H1 (cell line): ENCODE measurements around the gene FCHSD1. TPM values are rescaled to one million over a fixed set of nuclear protein-coding genes. Genes with fewer than 3 reads are reported as not detected.

ENCODE experiments used
- CTCF ChIA-PET: fragments of 300-600 bp; sonication (Branson Sonifier 250); formaldehyde crosslinking; loops from one replicate; lab custom pipeline; 2021; ENCODE audit not compliant: partially characterized antibody; lab: Charles Lee
- POLR2A ChIA-PET: fragments of 300-600 bp; sonication (Branson Sonifier 250); formaldehyde crosslinking; loops from one replicate; lab custom pipeline; 2021; ENCODE audit warnings: inconsistent platforms; ENCODE audit not compliant: partially characterized antibody; lab: Charles Lee
- DNase-seq, 2 experiments: peaks; one replicate each; pipeline versions ENCODE4 v3.0.0 to v3.0.0-alpha.2; 2010 to 2022; ENCODE audit warnings: low spot score in 2 of 2, low read depth in 1 of 2, mixed read lengths in 1 of 2
- FAIRE-seq: peaks from 2 replicates; lab custom pipeline; 2011; peaks lifted over from hg19 to GRCh38; lab: Jason Lieb, UNC
- H2AFZ ChIP-seq: 2 replicates; pipeline ENCODE4 v1.8.1; 2012; ENCODE audit warnings: low read length, inconsistent platforms
- H2AK5ac ChIP-seq: 2 replicates; pipeline ENCODE4 v1.6.1; 2013; ENCODE audit warnings: low read depth, low read length
- H2BK120ac ChIP-seq: replicated peaks from 2 replicates; pipeline ENCODE3; 2013; ENCODE audit warnings: low read depth, low read length, inconsistent platforms
- H2BK12ac ChIP-seq: 2 replicates; pipeline ENCODE4 v1.6.1; 2013; ENCODE audit warnings: low read depth, low read length
- H2BK15ac ChIP-seq: 2 replicates; pipeline ENCODE4 v1.6.1; 2013; ENCODE audit warnings: low read length
- H2BK20ac ChIP-seq: 2 replicates; pipeline ENCODE4 v1.6.1; 2013; ENCODE audit warnings: low read length
- H2BK5ac ChIP-seq: 2 replicates; pipeline ENCODE4 v1.6.1; 2013; ENCODE audit warnings: low read depth, low read length
- H3K14ac ChIP-seq: 2 replicates; pipeline ENCODE4 v1.6.1; 2013; ENCODE audit warnings: inconsistent platforms; ENCODE audit not compliant: insufficient read length
- H3K18ac ChIP-seq: 2 replicates; pipeline ENCODE4 v1.6.1; 2013; ENCODE audit warnings: low read length; ENCODE audit errors: extremely low read depth
- H3K23ac ChIP-seq: 2 replicates; pipeline ENCODE4 v1.6.1; 2013; ENCODE audit warnings: inconsistent platforms; ENCODE audit not compliant: insufficient read length
- H3K23me2 ChIP-seq: 2 replicates; pipeline ENCODE4 v1.6.1; 2013; ENCODE audit warnings: low read depth, low read length
- H3K27ac ChIP-seq: 2 replicates; pipeline ENCODE4 v1.6.1; 2011; ENCODE audit warnings: low read depth, low read length, inconsistent platforms
- H3K27me3 ChIP-seq, 4 experiments: replicated peaks in 1 of 4; 1 replicate in 1 of 4; 2 replicates in 3 of 4; pipeline versions ENCODE4 v1.6.1 to v1.8.1; 2011 to 2013; ENCODE audit warnings: low read length in 3 of 4, mild to moderate bottlenecking in 3 of 4, inconsistent platforms in 2 of 4, mixed read lengths in 2 of 4, moderate library complexity in 1 of 4; ENCODE audit not compliant: control insufficient read depth in 3 of 4, insufficient read depth in 3 of 4; ENCODE audit errors: extremely low read depth in 1 of 4
- H3K36me3 ChIP-seq, 4 experiments: 2 replicates each; pipeline versions ENCODE4 v1.6.1 to v1.8.1; 2011 to 2013; ENCODE audit warnings: mild to moderate bottlenecking in 4 of 4, low read length in 3 of 4, moderate library complexity in 2 of 4, control low read depth in 1 of 4, inconsistent platforms in 1 of 4; ENCODE audit not compliant: insufficient read depth in 4 of 4, control insufficient read depth in 2 of 4
- H3K4ac ChIP-seq: replicated peaks from 2 replicates; pipeline ENCODE3; 2013; ENCODE audit warnings: low read length, low read depth, mixed read lengths, inconsistent platforms; ENCODE audit not compliant: insufficient read length
- H3K4me1 ChIP-seq, 4 experiments: replicated peaks in 1 of 4; 1 replicate in 1 of 4; 2 replicates in 3 of 4; pipeline versions ENCODE4 v1.6.1 to v1.8.1; 2011 to 2013; ENCODE audit warnings: low read length in 3 of 4, inconsistent platforms in 2 of 4, mixed read lengths in 1 of 4; ENCODE audit not compliant: insufficient read depth in 4 of 4, control insufficient read depth in 3 of 4
- H3K4me2 ChIP-seq, 2 experiments: 2 replicates each; pipeline versions ENCODE4 v1.6.1 to v1.8.1; 2011 to 2013; ENCODE audit warnings: low read depth in 2 of 2, low read length in 2 of 2, control low read depth in 1 of 2, inconsistent platforms in 1 of 2, mild to moderate bottlenecking in 1 of 2; ENCODE audit not compliant: insufficient read depth in 1 of 2
- H3K4me3 ChIP-seq, 4 experiments: fragments of 200-600, 300-600 bp in 1 of 4; sonication (generic), shearing (Covaris generic), sonication (Bioruptor Twin) in 1 of 4; 2 replicates each; pipeline versions ENCODE4 v1.5.1 to v1.8.1; 2011 to 2016; ENCODE audit warnings: low read length in 4 of 4, low read depth in 3 of 4, control low read depth in 2 of 4, inconsistent platforms in 2 of 4, mild to moderate bottlenecking in 2 of 4, mixed read lengths in 1 of 4, moderate library complexity in 1 of 4; ENCODE audit not compliant: insufficient read depth in 2 of 4; ENCODE audit errors: extremely low read depth in 1 of 4
- H3K56ac ChIP-seq: replicated peaks from 2 replicates; pipeline ENCODE3; 2013; ENCODE audit warnings: low read depth, mild to moderate bottlenecking, mixed read lengths, low read length, inconsistent platforms; ENCODE audit not compliant: insufficient read length
- H3K79me1 ChIP-seq: 2 replicates; pipeline ENCODE4 v1.6.1; 2013; ENCODE audit warnings: low read depth, low read length, control low read depth
- H3K79me2 ChIP-seq, 2 experiments: 2 replicates each; pipeline versions ENCODE4 v1.6.1 to v1.8.1; 2012 to 2013; ENCODE audit warnings: low read length in 2 of 2, mild to moderate bottlenecking in 2 of 2, inconsistent platforms in 1 of 2; ENCODE audit not compliant: insufficient read depth in 2 of 2, control insufficient read depth in 1 of 2
- H3K9ac ChIP-seq, 4 experiments: replicated peaks in 1 of 4; 1 replicate in 1 of 4; 2 replicates in 3 of 4; pipeline versions ENCODE4 v1.6.1 to v1.8.1; 2011 to 2013; ENCODE audit warnings: low read depth in 3 of 4, low read length in 3 of 4, control low read depth in 2 of 4, mild to moderate bottlenecking in 2 of 4, moderate library complexity in 2 of 4, inconsistent platforms in 1 of 4; ENCODE audit errors: extremely low read depth in 1 of 4
- H3K9me3 ChIP-seq, 2 experiments: 2 replicates each; pipeline versions ENCODE4 v1.6.1 to v1.8.1; 2012 to 2013; ENCODE audit warnings: mild to moderate bottlenecking in 2 of 2, moderate library complexity in 2 of 2, control low read depth in 1 of 2, inconsistent platforms in 1 of 2, low read depth in 1 of 2, low read length in 1 of 2, mixed read lengths in 1 of 2; ENCODE audit not compliant: insufficient read depth in 2 of 2
- H4K20me1 ChIP-seq, 2 experiments: replicated peaks in 1 of 2; 2 replicates each; pipeline versions ENCODE3 to v1.8.1; 2011 to 2013; ENCODE audit warnings: inconsistent platforms in 2 of 2, low read length in 2 of 2, mild to moderate bottlenecking in 1 of 2; ENCODE audit not compliant: insufficient read depth in 2 of 2, control insufficient read depth in 1 of 2
- H4K5ac ChIP-seq: 2 replicates; pipeline ENCODE4 v1.6.1; 2013; ENCODE audit warnings: low read length, low read depth, mixed read lengths, inconsistent platforms; ENCODE audit not compliant: insufficient read length
- H4K8ac ChIP-seq: 2 replicates; pipeline ENCODE4 v1.8.0; 2013; ENCODE audit warnings: mild to moderate bottlenecking, moderate library complexity, low read length, inconsistent platforms; ENCODE audit not compliant: insufficient read depth; ENCODE audit errors: extremely low read depth
- H4K91ac ChIP-seq: replicated peaks from 2 replicates; pipeline ENCODE3; 2013; ENCODE audit warnings: low read length, mixed read lengths, inconsistent platforms; ENCODE audit not compliant: insufficient read length
- CBX8 ChIP-seq: fragments of 300-800, 300-1000 bp; sonication (generic); IDR thresholded peaks from 2 replicates; pipeline ENCODE4 v1.7.1; 2016; ENCODE audit warnings: low read depth, low read length, borderline replicate concordance
- CHD2 ChIP-seq: IDR thresholded peaks from 2 replicates; pipeline ENCODE4 v1.6.1; 2012; ENCODE audit warnings: low read length, improper control_type of control experiment
- CREB1 ChIP-seq: IDR thresholded peaks from 2 replicates; pipeline ENCODE4 v1.6.1; 2012; ENCODE audit warnings: inconsistent platforms
- GABPA ChIP-seq: IDR thresholded peaks from 2 replicates; pipeline ENCODE4 v1.6.1; 2011; ENCODE audit warnings: mild to moderate bottlenecking, low read length, moderate library complexity, borderline replicate concordance; ENCODE audit not compliant: insufficient read depth
- GTF2F1 ChIP-seq: IDR thresholded peaks from 2 replicates; pipeline ENCODE4 v1.6.1; 2012; ENCODE audit warnings: low read depth, low read length, improper control_type of control experiment, borderline replicate concordance
- HDAC2 ChIP-seq, 2 experiments: fragments of 300-600 bp in 1 of 2; sonication (generic) in 1 of 2; IDR thresholded peaks; 2 replicates each; pipeline ENCODE4 v1.6.1; 2011 to 2012; ENCODE audit warnings: low read depth in 2 of 2, low read length in 2 of 2, mild to moderate bottlenecking in 2 of 2, moderate library complexity in 2 of 2, borderline replicate concordance in 1 of 2, inconsistent platforms in 1 of 2
- KDM5A ChIP-seq: fragments of 200-600 bp; IDR thresholded peaks from 2 replicates; pipeline ENCODE4 v1.7.1; 2012; ENCODE audit warnings: mild to moderate bottlenecking, low read length, inconsistent platforms, mixed read lengths
- NANOG ChIP-seq: IDR thresholded peaks from 2 replicates; pipeline ENCODE4 v1.6.1; 2011; ENCODE audit warnings: low read length, low read depth, mild to moderate bottlenecking, inconsistent platforms; ENCODE audit not compliant: insufficient read depth, poor library complexity, severe bottlenecking
- POLR2A ChIP-seq, 2 experiments: IDR thresholded peaks; 1 replicate in 1 of 2; 2 replicates in 1 of 2; pipeline ENCODE4 v1.6.1; 2011; ENCODE audit warnings: low read depth in 2 of 2, low read length in 2 of 2, mild to moderate bottlenecking in 2 of 2; ENCODE audit errors: control extremely low read depth in 1 of 2
- SIN3A ChIP-seq, 2 experiments: IDR thresholded peaks in 1 of 2; conservative IDR thresholded peaks in 1 of 2; 2 replicates each; pipeline ENCODE4 v1.6.1; 2011 to 2012; ENCODE audit warnings: low read length in 2 of 2, improper control_type of control experiment in 1 of 2, low read depth in 1 of 2, mild to moderate bottlenecking in 1 of 2
- SIRT6 ChIP-seq: IDR thresholded peaks from one replicate; pipeline ENCODE4 v1.7.1; 2012; ENCODE audit warnings: low read length, inconsistent platforms
- SP4 ChIP-seq: IDR thresholded peaks from 2 replicates; pipeline ENCODE4 v1.6.1; 2012; ENCODE audit warnings: low read length, inconsistent platforms
- YY1 ChIP-seq: IDR thresholded peaks from 2 replicates; pipeline ENCODE4 v1.6.1; 2011; ENCODE audit warnings: low read depth, mild to moderate bottlenecking, low read length
- ZNF274 ChIP-seq: IDR thresholded peaks from 2 replicates; pipeline ENCODE4 v1.7.0; 2012; ENCODE audit warnings: low read length, borderline replicate concordance; ENCODE audit errors: extremely low read depth
- WGBS, 2 experiments: shearing (Covaris generic) in 1 of 2; methylation state at CpG; one replicate each; pipeline versions ENCODE4 v1.1.6 to v1.1.7; 2013 to 2015; ENCODE audit warnings: low lambda C conversion rate in 2 of 2, mixed read lengths in 2 of 2, inconsistent platforms in 1 of 2, low coverage in 1 of 2, missing lambda C conversion rate in 1 of 2; ENCODE audit not compliant: insufficient replicate concordance in 2 of 2, insufficient coverage in 1 of 2, insufficient read length in 1 of 2; ENCODE audit errors: extremely low coverage in 1 of 2, missing lambda C conversion rate in 1 of 2; 5-methylcytosine and 5-hydroxymethylcytosine counted together
- polyA plus RNA-seq, 7 experiments: library from polyadenylated mRNA; depleted of rRNA in 3 of 7; stranded (reverse) in 5 of 7; unstranded in 2 of 7; fragments of >200 nt in 5 of 7; fragments of 200-250 nt in 2 of 7; gene quantifications; 1 replicate in 5 of 7; 2 replicates in 1 of 7; 4 replicates in 1 of 7; pipeline versions ENCODE4 v1.2.1 to v1.2.3, GENCODE V29; 2011 to 2013; ENCODE audit warnings: missing spikeins in 2 of 7, mixed read lengths in 2 of 7
- total RNA-seq: library from RNA; stranded (reverse); fragmentation: NEBNext Ultra II Directional; extraction: Animal tissue kit (Norgen Biotek cat#: 25700); gene quantifications from 2 replicates; pipeline ENCODE4 v1.2.1, GENCODE V29; 2021

FCHSD1 gene
- total and polyA plus RNA-seq, 2 of the 8 experiments (the other 6 are each of a cell fraction or from before 2014, with no cell fraction given): 22.0 to 30.1 TPM

DNA sequence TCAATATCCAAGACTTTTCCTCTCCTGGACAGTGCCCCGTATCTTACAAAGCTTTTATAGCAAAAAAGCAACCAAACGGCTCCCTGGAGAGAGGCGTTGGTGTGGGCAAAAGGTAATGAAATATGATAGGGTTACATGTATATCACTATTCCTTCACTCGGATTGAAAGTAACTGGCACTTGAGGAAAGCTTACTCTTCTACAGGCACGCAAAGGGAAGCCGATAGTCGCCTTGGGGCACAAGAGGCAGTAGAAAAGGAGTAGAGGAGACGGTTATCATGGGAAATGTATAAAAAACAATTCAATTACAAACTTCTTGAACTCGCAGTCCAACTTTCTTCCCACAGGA is 33.6 kb downstream of the FCHSD1 start:
- Histone ChIP-seq H3K4me1 (peaks cover 0 to 4% (median 2%) of the 10 kb centered on the region in 4 experiments; a peak in 3 of 7 replicates), H3K4me2 (peak overlapping the region; percentile 93 to 99), H3K79me2 (peaks cover 8 to 49% of the 10 kb centered on the region in 2 experiments), H3K27me3 (no peaks in the 10 kb centered on the region), H2AFZ (no peak overlapping the region), H3K23me2 (peaks cover 3% of the 10 kb centered on the region; the same call in 1 of the 2 replicates), H2BK120ac (no peak overlapping the region), H4K5ac (no peak overlapping the region), H3K9ac (peak overlapping the region in 3 of 4 experiments; percentile 64 to 85 (median 70); a peak in 4 of 7 replicates), H3K18ac (no peak overlapping the region; the same call in 1 of the 2 replicates), H3K4me3 (peak overlapping the region; percentile 74 to 97 (median 84); a peak in 7 of 8 replicates), H4K8ac (no peak overlapping the region), H3K36me3 (peaks cover 2 to 22% (median 14%) of the 10 kb centered on the region in 4 experiments; a peak in 7 of 8 replicates), H3K14ac (no peak overlapping the region), H2BK15ac (no peak overlapping the region), H3K9me3 (no peaks in the 10 kb centered on the region), H2BK20ac (no peak overlapping the region), H3K56ac (no peak overlapping the region), H4K20me1 (peaks cover 0 to 4% of the 10 kb centered on the region in 2 experiments), H3K27ac (peak overlapping the region; percentile 17; the same call in 1 of the 2 replicates), H4K91ac (no peak overlapping the region), H2AK5ac (no peak overlapping the region), H2BK5ac (0 out of 2 replicates have a peak overlapping the region, but pooled peaks have one; percentile 40), H2BK12ac (no peak overlapping the region), H3K4ac (no peak overlapping the region), H3K23ac (no peak overlapping the region), H3K79me1 (no peaks in the 10 kb centered on the region; the same call in 1 of the 2 replicates)
- DNase-seq (no peak), FAIRE-seq (peak; percentile 13)
- 57% methylated on average over 9 of the region's 9 CpGs; no CpG with 5 or more reads in 1 of the 2 experiments for WGBS, 2 experiments
- POLR2A ChIA-PET: interaction anchor here (0.8 to 8.2 kb wide), 8 partner anchors 9 to 26 kb away, joined by 3 to 75 read pairs (median 6); partner anchors contain the start of genes HDAC3 and RELL2
- CTCF ChIA-PET: interaction anchor here (0.5 to 11.4 kb wide), 10 partner anchors 10 to 946 kb away, joined by 3 to 150 read pairs (median 3); partner anchors contain the start of genes HDAC3 and RELL2
- TF ChIP-seq SIRT6: no peak
- no peak for TF ChIP-seq CBX8
- no peak for TF ChIP-seq SIN3A (conservative IDR thresholded peaks at IDR 0.05 in 1 of 2, IDR thresholded peaks at IDR 0.05 in 1 of 2; ENCODE audit: low read depth in 1 of 2, low read length in 2 of 2)
- TF ChIP-seq HDAC2 (IDR thresholded peaks at IDR 0.05; ENCODE audit: borderline replicate concordance in 1 of 2, low read depth in 2 of 2, low read length in 2 of 2): no peak
- TF ChIP-seq GTF2F1: no peak
- no peak for TF ChIP-seq CHD2
- TF ChIP-seq POLR2A (IDR thresholded peaks at IDR 0.05; ENCODE audit: control extremely low read depth in 1 of 2, low read depth in 2 of 2, low read length in 2 of 2): no peak
- no peak for TF ChIP-seq GABPA
- no peak for TF ChIP-seq ZNF274
- TF ChIP-seq NANOG: no peak
- TF ChIP-seq YY1: no peak
- TF ChIP-seq KDM5A: no peak
- no peak for TF ChIP-seq CREB1
- no peak for TF ChIP-seq SP4
